GM19035 (cell line): ENCODE data around the gene YWHAB.

Experiments used
- ATAC-seq: cut with Tn5 transposase; IDR thresholded peaks from one replicate; pipeline ENCODE4 v1.9.1; 2021; ENCODE audit not compliant: unreplicated experiment

The YWHAB gene

DNA sequence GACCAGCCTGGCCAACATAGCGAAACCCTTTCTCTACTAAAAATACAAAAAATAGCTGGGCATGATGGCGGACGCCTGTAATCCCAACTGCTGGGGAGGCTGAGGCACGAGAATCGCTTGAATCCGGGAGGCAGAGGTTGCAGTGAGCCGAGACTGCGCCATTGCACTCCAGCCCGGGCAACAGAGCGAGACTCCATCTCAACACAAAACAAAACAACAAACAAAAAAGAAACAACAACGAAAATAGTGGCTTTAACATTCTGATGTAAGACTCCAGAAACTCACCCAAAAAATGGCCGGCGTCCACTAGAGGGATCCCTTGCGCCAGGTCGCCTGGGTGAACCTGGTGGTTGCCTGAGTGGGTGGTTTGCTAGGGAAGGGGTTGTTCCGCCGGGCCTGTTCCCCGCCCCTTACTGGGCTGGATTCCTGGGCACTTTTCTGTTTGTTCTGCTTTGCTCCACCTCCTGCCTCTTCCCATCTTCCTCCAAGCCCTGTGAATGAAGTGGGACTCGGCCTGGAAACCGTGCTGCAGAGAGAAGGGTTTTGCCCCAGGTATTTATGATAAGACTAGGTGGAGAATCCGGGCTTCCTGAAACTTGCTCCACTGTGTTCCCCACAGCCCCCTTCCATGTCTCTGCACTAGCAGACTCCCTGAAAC lies 25.9 kb downstream of the YWHAB start:
- no peak for ATAC-seq

DNA sequence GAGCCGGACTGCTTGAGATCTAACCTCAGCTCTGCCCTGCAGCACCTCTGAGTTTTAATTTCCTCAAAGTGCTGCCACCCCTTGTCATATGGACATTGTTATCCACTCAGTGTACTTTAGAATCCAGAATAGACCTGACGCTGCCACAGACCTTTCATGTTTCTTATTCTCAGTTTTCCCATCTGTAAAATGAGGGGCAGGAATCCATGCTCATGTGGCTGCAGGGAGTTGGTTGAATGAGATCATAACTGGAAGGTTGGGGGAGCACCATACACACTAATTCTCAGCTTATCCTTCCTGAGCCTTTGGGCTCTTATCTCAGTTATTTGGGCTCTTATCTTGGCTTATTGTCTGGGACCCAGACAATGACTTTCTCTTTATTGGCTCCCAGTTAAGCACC lies 26.7 kb downstream of the YWHAB start:
- ATAC-seq: no peak

DNA sequence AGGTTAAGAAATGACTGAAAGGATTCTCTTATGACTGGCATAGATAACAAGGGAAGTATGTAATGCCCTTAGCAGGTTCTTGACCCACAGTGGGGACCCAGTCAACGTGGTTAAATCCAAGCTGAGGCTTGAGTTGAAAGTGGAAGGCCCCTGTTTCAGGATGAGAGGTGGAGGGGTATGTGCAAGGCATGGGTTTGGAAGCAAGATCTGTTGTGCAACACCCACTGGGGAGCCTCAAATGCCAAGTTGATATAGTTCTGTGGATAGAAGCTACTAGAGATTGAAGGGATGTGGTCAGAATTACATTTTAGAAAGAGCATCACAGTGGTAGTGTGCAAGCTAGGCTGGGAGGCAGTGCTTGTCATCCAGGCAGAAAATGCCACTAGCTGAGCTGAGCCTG lies 29.4 kb downstream of the YWHAB start:
- no peak for ATAC-seq

DNA sequence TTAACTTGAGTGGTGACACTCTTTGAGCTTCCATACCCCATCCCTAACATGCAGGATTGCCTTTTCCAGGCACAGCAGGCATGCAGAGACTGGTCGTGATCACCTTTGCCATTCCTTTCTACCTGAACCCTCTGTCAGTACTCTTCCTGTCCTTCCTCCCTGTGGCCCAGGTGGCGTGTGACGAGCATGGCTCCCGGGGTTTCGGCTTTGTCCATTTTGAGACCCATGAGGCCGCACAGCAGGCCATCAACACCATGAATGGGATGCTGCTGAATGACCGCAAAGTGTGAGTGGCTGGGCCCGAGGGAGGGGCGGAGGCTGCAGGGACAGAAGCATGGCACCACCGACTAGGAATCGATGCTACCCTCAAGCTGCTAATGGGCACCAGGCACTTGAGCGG lies 31.1 kb downstream of the YWHAB start:
- no peak for ATAC-seq

DNA sequence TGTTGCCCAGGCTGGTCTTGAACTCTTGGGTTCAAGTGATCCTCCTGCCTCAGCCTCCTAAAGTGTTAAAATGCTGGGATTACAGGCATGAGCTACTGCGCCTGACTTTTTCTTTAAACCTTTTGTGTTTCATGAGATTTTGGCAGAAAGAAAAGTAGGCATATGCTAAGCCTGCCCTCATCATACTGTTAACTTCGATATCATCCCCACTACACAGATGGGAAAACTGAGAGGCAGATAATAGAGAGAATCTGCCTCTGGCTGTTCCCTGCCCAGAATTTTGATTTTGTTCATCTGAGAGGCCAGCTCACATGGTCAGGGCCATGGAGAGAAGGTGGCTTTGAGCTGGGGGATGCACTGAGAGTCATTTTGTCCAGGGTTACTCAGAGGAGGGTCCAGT lies 31.9 kb downstream of the YWHAB start:
- no peak for ATAC-seq

DNA sequence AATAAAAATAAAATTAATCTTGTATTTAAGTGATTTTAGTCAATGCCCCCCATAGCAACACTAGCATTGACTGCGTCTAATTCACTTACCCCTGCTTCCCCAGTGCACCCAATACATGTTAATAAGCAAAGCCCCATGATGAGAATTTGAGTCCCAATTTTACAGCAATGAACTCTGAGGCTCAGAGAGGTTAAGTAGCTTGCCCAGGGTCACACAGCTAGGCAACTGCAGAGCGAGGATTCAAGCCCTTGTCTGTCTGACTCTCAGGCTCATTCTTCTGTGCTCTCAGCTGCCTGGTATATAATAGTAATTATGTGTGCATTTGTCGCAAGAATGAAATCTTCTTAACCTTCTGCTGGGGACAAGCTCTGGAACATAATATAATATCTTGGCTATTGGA lies 32.8 kb downstream of the YWHAB start:
- ATAC-seq: no peak

DNA sequence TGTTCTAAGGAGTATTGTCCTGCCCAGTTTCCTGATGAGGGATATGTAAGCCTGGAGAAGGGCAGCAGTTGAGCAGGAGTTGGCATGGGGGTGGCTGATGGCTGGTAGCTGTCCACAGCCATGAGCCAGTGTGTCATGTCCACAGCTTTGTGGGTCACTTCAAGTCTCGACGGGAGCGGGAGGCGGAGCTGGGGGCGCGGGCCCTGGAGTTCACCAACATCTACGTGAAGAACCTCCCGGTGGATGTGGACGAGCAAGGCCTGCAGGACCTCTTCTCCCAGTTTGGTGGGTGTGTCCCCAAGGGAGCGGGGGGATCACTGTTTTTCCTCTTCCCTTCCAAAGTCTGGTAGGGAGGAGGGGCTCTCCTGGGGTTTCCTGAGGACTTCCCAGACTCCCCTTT lies 33.3 kb downstream of the YWHAB start:
- ATAC-seq: no peak

DNA sequence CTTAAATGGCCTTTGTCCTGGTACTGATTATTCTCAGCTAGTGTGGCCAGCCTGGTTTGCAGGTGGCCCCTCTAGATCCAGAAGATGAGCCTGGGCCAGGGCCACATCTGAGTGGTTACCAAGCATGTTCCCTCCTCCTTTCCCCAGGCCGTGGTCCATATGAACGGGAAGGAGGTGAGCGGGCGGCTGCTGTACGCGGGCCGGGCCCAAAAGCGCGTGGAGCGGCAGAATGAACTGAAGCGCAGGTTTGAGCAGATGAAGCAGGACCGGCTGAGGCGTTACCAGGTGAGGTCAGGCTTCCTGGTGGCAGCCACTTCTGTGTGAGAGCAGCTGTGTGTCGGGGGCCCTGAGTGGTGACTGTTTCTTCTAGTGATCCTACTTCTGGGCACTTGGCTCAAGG lies 35.9 kb downstream of the YWHAB start:
- no peak for ATAC-seq

DNA sequence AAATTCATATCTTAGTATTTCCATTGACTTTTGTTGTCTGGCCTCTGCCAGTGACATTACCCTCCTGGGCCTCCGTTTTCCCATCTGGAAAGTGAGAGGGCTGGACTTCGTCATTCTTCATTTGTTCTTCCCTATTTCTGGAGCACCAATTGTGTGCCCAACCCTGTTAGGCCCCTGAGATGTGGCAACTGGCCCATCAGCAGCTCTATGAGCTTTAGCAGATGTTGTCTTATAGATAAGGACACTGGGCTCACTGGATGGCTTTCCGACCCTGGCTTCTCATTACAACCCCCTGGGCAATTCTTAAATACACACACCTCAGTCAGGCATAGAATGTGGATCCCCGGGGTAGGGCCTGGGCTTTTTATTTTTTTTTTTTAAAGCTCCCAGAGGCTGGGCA lies 39.0 kb downstream of the YWHAB start:
- no peak for ATAC-seq

DNA sequence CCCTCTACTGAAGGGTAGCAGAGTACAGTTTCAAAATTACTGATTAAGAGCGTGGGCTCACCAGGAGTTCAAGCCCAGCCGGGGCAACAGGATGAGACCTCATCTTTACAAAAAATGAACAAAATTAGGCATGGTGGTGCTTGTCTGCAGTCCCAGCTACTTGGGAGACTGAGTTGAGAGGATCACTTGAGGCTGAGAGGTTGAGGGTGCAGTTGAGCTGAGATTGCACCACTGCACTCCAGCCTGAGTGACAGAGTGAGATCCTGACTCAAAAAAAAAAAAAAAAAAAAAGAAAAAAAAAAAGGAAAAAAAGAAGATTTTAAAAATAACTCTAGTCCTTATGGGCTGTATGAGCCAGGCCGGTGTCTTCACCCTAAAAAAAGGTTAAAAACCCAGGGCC lies 43.1 kb downstream of the YWHAB start:
- ATAC-seq: no peak

DNA sequence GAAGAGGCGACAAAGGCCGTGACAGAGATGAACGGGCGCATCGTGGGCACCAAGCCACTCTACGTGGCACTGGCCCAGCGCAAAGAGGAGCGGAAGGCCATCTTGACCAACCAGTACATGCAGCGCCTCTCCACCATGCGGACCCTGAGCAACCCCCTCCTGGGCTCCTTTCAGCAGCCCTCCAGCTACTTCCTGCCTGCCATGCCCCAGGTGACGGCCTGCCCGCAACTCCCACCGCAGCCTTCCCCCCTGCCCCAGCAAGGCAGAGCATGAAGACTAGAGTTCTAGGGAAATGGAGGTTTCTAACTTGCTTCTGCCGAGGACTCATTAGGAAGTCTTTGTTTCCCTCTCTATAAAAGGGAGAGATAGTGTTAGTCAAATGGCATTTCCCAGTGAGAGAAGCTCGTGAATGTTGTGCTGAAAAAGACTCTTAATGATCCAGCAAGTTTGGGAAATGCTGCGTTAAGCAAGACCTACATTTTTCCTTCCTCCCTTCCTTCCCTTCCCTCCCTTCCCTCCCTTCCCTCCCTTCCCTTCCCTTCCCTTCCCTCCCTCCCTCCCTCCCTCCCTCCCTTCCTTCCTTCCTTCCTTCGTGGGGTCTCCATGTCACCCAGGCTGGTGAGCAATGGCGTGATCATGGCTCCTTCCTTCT lies 45.1 kb downstream of the YWHAB start:
- ATAC-seq: no peak

DNA sequence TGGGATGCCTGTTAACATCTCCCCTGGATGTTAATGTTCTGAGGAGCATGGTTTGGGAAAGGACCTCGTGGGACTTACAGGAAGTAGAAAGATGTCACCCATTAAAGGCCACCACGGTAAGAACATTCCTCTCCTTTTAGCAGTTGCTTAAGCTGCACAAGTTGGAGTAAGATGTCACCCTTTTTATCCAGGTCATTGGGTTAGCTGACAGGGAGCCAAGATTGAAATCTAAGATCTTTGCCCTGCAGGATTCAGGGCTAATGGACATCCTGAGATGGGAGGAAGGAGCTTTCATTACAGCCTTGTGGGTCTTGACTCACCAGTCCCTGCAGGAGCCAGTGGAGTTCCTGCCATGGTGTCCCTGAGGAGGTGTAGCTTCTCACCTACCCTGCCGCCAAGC lies 46.4 kb downstream of the YWHAB start:
- no peak for ATAC-seq

DNA sequence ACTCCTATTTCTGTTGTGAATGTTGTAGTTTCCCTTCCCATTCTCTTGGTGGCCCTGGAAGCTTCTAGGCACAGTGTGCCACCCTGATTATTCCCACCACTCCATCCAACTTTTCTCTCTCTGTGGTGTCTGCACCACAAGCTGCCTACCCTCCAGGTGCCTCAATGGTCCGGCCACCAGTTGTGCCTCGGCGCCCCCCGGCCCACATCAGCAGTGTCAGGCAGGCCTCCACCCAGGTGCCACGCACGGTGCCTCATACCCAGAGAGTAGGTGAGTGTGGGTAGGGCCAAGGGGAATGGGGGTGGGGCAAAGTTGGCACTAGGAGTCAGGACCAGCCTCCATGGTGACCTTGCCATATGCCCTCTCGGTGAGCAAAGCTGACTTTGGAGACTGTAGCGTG lies 47.4 kb downstream of the YWHAB start:
- ATAC-seq: no peak

DNA sequence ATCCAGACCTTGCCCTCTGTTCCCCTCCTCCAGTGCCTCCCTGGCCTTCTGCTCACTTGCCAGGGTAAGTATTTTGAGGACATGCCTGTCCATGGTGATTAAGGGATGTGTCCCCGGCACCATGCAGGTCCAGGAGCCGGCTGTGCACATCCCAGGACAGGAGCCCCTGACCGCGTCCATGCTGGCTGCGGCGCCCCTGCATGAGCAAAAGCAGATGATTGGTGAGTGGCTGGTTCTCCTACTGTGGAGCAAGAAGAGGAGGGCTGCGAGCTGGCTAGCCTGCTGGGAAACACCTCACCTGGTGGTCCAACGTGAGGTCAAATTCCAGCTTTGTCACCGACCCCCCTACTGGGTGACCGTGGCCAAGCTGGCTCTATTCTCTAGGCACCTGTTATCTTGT lies 51.0 kb downstream of the YWHAB start:
- ATAC-seq: no peak

DNA sequence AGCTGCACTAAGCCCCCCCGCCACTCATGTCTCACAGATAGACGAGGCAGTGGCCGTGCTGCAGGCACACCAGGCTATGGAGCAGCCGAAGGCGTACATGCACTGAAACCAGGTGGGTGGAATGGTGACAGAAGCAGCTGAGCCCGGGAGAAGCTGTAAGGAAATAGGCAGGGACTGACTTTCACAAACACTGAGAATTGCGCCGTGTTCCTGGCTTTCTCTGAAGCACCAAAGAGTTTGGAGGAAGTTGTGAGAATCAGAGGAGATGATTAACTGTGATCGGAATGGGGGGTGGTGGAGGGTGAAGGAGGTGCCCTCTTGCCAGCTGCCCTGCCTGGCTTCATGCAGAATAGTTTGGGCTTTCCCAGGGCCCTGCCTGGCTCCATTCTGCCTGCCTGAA lies 53.1 kb downstream of the YWHAB start:
- no peak for ATAC-seq

DNA sequence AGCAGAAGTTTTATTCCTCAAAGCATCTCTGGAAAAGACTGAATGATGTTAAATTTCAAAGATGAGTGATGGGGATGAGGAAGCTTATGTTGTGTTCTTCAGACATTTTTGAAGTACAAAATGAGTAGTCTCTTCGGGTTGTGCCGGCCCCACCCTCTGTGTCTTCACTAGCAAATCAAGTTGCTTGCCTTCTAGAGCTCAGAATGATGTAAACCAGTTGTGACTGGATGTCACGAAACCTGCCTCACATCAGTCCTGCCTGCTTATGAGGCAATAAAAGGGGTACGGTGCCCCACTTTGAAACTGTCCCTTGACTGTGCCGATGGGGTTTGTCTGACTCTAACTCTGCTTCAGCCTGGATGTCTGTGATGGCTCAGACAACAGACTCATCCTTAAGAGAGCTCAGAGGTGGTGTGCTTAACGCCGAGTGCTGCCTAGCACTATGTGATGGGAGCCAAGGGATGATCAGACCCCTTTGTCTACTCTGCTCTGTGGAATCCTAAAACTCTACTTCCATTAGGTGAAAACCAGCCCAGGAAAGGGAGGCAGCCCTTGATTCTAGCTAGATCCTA lies 55.7 kb downstream of the YWHAB start:
- ATAC-seq: no peak

DNA sequence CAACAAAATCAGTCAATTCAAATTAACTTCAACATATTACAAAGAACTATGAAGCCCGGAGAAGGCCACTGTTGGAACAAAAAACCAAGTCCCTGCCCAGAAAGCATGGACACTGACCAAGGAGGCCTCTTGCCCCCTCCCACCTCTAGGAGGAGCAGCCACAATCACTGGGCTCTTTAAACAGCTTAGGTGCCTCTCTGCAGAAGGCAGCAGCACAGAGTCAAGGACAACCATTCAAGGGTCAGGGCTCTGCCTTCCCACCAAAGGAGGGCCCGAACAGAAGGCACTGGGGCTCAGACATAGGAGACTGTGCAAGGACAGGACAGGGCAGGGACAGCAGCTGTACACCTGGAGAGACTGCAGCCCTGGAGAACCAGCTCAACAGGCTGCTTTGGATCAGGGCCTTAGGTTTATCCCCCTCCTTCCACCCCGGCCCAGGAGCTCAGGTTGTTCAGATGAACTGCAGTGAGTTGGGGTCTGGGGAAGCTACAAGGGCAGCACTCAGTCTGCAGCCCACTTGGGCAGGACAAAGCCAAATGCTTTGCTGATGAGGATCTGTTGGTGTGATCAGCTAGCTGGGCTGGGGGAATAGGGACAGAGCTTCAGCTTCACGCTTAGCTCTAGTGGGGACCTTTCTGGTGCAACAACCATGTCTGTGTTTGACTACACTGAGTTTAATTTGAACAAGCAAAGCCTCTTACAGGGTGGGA lies 56.9 kb downstream of the YWHAB start:
- ATAC-seq: no peak

DNA sequence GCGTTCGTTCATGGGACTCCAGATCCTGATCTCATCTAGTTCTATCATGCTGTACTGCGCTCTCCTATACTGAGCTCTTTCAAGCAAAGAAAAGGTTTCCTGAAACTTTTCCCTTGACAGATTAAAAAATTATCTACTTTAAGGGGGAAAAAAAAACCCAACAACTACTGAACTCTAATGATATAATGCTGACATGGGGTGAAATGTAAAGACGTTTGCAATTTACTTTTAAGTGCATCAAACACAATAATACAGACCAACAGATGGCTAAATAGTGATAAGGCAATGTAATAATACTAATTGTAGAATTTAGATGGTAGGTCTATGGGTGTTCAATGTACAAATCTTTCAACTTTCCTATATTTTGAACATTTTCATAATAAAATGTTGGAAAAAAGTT lies 58.3 kb downstream of the YWHAB start:
- no peak for ATAC-seq

DNA sequence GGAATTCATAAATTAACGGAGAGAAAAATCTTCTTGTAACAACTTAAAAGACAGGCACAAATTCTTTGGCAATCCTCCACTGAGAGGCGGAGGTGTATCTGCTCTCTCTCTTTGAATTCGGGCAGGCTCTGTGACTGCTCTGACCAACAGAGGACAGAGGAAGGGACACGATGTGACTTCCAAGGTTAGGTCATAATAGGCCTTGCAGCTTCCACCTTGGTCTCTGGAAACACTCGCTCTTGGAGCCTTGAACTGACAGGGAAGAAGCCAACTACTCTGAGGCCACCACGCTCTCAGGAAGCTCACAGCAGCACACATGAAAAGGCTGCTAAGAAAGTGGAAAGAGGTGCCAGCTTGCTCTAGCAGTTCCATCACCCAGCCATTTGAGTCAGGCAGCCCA lies 59.8 kb downstream of the YWHAB start:
- ATAC-seq: no peak

DNA sequence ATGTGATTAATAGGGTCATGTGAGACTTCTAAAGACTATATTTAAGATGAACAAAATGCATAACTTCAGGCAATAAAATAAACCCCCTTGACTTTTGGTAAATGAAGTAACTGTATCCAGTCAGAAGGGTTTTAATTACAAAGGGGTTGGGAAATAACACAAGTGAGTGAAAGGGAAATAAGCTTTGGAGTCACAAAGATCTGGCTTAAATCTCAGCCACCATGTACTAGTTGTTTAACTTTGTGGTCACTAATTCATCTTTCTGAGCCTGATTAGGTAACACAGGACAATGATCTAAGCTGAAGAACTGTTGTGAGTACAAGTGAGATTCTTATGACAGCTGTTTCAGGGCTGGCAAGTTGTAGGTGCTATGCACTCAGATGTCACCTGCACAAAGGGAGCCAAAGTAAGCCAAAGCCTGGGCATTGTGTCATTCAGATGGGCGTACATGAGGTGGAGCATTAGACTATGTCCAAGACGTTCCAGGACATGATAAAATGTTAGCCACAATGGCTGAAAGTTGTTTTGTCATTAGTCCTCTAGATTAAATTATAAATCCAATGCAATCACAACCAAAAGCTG lies 60.9 kb downstream of the YWHAB start:
- no peak for ATAC-seq

DNA sequence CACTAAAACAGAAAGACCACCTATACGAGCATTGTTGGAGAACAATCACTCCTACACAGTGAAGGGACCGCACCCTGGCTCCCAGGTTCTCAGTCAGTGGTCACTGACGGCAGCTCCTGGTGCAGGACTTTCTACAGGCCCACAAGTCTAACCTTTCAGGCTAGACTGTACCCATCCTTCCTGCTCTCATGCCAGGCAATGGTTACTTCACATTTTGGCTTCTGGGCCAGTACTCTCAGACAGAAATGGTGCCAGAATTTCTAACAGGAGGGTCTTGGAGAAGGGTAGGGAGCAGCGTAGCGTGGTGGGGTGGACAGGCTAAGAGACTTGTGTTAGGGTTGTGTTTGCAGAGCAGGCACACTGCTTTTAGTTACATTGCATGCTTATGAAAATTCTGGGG lies 62.6 kb downstream of the YWHAB start:
- no peak for ATAC-seq

DNA sequence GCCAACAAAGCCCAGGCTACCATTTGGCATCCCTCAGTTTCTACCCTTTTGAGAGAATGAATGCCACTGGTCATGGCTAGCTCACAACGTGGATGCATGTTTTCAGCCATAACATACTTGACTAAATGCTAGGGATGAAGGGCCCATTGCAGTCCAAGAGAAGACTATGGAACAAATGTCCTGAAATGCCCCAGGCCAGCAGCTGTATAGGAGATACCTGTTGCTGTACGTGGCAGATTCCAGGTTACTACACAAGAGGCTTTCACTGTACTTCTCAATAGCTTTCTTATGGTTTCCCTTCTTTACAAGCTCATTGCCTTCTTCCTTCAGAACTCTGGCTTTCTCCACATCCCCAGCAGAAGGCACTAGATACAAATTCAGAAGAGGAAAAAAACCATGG lies 63.0 kb downstream of the YWHAB start:
- ATAC-seq: no peak
